Spleen (tissue), 7 donors: ENCODE results near the gene MCF2L.

Source experiments
- POLR2AphosphoS5 ChIP-seq, 3 donors: sonication (generic); formaldehyde crosslinking; IDR thresholded peaks; one replicate each; pipeline ENCODE4 v1.5.1; 2017; ENCODE audit warnings: antibody characterized with exemption in 3 of 3
- TF ChIP-seq, protein P1 (sequence below), 11 experiments: fragments of 200-600 bp in 7 of 11; fragments of 450-650 bp in 4 of 11; sonication (generic) in 4 of 11; IDR thresholded peaks in 8 of 11; conservative IDR thresholded peaks in 3 of 11; 1 replicate in 7 of 11; 2 replicates in 4 of 11; pipeline versions ENCODE4 v1.4.0 to v1.8.0; 2016 to 2021; ENCODE audit warnings: antibody characterized with exemption in 11 of 11, inconsistent platforms in 4 of 11, mild to moderate bottlenecking in 1 of 11
- donor health status: DM: no; HTN: no; CAD: no; lungs with moderate emphysema.
- donor health status: DM: no; HTN: no; CAD: no.
- donor health status: DM: no; HTN: no; CAD: no.

DNA sequence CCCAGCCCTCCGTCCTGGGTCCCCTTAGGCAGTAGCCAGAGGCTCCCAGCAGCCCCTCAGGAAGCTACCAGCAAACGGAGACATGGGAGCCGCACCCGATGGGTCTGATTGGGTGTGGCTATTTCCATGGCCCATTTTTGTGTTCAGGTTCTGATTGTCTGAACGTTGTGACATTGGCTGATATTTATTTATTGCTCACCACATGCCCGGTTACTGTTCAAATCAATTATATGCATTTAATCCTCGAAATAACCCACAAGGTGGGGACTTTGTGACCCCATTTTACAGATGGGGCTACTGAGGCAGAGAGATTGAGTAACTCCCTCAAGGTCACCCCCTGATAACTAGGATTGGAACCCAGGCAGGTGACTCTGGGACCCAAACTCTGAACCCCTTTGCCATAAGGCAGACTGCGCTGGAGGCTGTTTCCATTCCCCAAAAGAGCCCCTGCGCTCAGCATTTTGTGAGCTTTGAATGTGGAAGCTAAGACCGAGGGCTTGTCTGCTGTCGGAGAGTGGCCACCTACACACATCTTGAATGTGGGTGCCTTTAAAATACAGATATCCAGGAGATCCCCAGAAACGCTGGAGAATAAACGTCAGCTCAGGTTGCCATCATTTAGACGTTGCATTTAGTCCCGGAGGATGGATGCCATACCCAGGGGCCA is 13.6 kb upstream of the MCF2L start:
- no peak for TF ChIP-seq POLR2AphosphoS5 (IDR thresholded peaks at IDR 0.05)
- TF ChIP-seq, protein P1, sequence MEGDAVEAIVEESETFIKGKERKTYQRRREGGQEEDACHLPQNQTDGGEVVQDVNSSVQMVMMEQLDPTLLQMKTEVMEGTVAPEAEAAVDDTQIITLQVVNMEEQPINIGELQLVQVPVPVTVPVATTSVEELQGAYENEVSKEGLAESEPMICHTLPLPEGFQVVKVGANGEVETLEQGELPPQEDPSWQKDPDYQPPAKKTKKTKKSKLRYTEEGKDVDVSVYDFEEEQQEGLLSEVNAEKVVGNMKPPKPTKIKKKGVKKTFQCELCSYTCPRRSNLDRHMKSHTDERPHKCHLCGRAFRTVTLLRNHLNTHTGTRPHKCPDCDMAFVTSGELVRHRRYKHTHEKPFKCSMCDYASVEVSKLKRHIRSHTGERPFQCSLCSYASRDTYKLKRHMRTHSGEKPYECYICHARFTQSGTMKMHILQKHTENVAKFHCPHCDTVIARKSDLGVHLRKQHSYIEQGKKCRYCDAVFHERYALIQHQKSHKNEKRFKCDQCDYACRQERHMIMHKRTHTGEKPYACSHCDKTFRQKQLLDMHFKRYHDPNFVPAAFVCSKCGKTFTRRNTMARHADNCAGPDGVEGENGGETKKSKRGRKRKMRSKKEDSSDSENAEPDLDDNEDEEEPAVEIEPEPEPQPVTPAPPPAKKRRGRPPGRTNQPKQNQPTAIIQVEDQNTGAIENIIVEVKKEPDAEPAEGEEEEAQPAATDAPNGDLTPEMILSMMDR (IDR thresholded peaks at IDR 0.05 in 8 of 11, conservative IDR thresholded peaks at IDR 0.05 in 3 of 11) = no peak
